Esophagus squamous epithelium (tissue), 5 donors: ENCODE data around the gene LIN28B. TPM values are rescaled to one million over a fixed set of nuclear protein-coding genes. Genes with fewer than 3 reads are reported as not detected.

Source experiments
- DNase-seq: peaks from one replicate; lab custom pipeline; 2025; lab: John Stamatoyannopoulos, UW
- H3K27ac ChIP-seq, 4 donors: fragments of 200-600 bp; sonication (generic); one replicate each; pipeline ENCODE4 v1.5.1; 2016 to 2019; ENCODE audit warnings: mild to moderate bottlenecking in 1 of 4
- H3K27me3 ChIP-seq, 4 donors: fragments of 200-600 bp; sonication (generic); 1 replicate in 3 of 4; 2 replicates in 1 of 4; pipeline versions ENCODE4 v1.5.1 to v1.6.0; 2017 to 2021; ENCODE audit warnings: antibody characterized with exemption in 1 of 4
- H3K36me3 ChIP-seq, 3 donors: fragments of 200-600 bp; sonication (generic); one replicate each; pipeline ENCODE4 v1.5.1; 2016 to 2019
- H3K4me1 ChIP-seq, 3 donors: fragments of 200-600 bp; sonication (generic); one replicate each; pipeline ENCODE4 v1.5.1; 2017 to 2019
- H3K4me3 ChIP-seq, 4 donors: fragments of 200-600 bp; sonication (generic); 1 replicate in 3 of 4; 2 replicates in 1 of 4; pipeline ENCODE4 v1.5.1; 2016 to 2019; ENCODE audit warnings: mild to moderate bottlenecking in 2 of 4, moderate library complexity in 1 of 4
- H3K9me3 ChIP-seq, 3 donors: fragments of 200-600 bp; sonication (generic); one replicate each; pipeline ENCODE4 v1.5.1; 2016 to 2019
- POLR2A ChIP-seq, 4 donors: fragments of 450-650 bp; IDR thresholded peaks; one replicate each; pipeline ENCODE4 v1.6.1; 2017; ENCODE audit warnings: antibody characterized with exemption in 4 of 4, mild to moderate bottlenecking in 4 of 4, moderate library complexity in 3 of 4
- WGBS, 2 donors: methylation state at CpG; one replicate each; pipeline ENCODE4 v1.1.5; 2018; 5-methylcytosine and 5-hydroxymethylcytosine counted together
- intact Hi-C: fragments of 100-400 bp; cut with DNase I; formaldehyde crosslinking; loops from one replicate; pipeline ENCODE4 v1.15.0; 2022
- total RNA-seq, 4 donors: library from RNA; depleted of rRNA; stranded (reverse); fragments of >200 nt; gene quantifications; one replicate each; pipeline ENCODE4 v1.1.0, GENCODE V29; 2016
- TF ChIP-seq, protein P1 (sequence below), 6 experiments: fragments of 450-650 bp in 4 of 6; fragments of 200-600 bp in 2 of 6; sonication (generic) in 2 of 6; IDR thresholded peaks; one replicate each; pipeline ENCODE4 v1.5.1; 2016 to 2019; ENCODE audit warnings: antibody characterized with exemption in 6 of 6, mild to moderate bottlenecking in 4 of 6, moderate library complexity in 4 of 6
- donor health status: DM: yes; HTN: yes; CAD: no.

LIN28B gene
- total RNA-seq, 4 donors from 2014 or later = not detected

GRCh38 chr6:105015482-105015881 is 58.6 kb downstream of the LIN28B start:
- DNase-seq = no peak
- 56 to 62% methylated on average over 2 of the region's 2 CpGs for WGBS, 2 donors
- Histone ChIP-seq H3K4me3 (no peak overlapping the region), H3K9me3 (no peaks in the 10 kb centered on the region), H3K27ac (no peak overlapping the region), H3K36me3 (no peaks in the 10 kb centered on the region), H3K4me1 (no peaks in the 10 kb centered on the region), H3K27me3 (no peaks in the 10 kb centered on the region)
- no peak for TF ChIP-seq POLR2A (IDR thresholded peaks at IDR 0.05)
- TF ChIP-seq, protein P1, sequence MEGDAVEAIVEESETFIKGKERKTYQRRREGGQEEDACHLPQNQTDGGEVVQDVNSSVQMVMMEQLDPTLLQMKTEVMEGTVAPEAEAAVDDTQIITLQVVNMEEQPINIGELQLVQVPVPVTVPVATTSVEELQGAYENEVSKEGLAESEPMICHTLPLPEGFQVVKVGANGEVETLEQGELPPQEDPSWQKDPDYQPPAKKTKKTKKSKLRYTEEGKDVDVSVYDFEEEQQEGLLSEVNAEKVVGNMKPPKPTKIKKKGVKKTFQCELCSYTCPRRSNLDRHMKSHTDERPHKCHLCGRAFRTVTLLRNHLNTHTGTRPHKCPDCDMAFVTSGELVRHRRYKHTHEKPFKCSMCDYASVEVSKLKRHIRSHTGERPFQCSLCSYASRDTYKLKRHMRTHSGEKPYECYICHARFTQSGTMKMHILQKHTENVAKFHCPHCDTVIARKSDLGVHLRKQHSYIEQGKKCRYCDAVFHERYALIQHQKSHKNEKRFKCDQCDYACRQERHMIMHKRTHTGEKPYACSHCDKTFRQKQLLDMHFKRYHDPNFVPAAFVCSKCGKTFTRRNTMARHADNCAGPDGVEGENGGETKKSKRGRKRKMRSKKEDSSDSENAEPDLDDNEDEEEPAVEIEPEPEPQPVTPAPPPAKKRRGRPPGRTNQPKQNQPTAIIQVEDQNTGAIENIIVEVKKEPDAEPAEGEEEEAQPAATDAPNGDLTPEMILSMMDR (IDR thresholded peaks at IDR 0.05) = no peak
- intact Hi-C loops = no loop called here

GRCh38 chr6:105019285-105019684 is 62.4 kb downstream of the LIN28B start:
- intact Hi-C loops = no loop called here
- no peak for DNase-seq
- Histone ChIP-seq H3K27ac (no peak overlapping the region), H3K4me3 (no peak overlapping the region), H3K9me3 (no peaks in the 10 kb centered on the region), H3K27me3 (no peaks in the 10 kb centered on the region), H3K4me1 (no peaks in the 10 kb centered on the region), H3K36me3 (no peaks in the 10 kb centered on the region)
- no peak for TF ChIP-seq POLR2A (IDR thresholded peaks at IDR 0.05)
- TF ChIP-seq, protein P1 (IDR thresholded peaks at IDR 0.05) = no peak
- WGBS, 2 donors = 70 to 72% methylated on average over 2 of the region's 2 CpGs

GRCh38 chr6:105021399-105021798 is 64.5 kb downstream of the LIN28B start:
- no peak for DNase-seq
- no peaks in the 10 kb centered on the region for H3K36me3 ChIP-seq
- H3K9me3 ChIP-seq = no peaks in the 10 kb centered on the region
- H3K4me1 ChIP-seq = no peaks in the 10 kb centered on the region
- WGBS, 2 donors = 58% methylated on average over 3 of the region's 3 CpGs
- TF ChIP-seq, protein P1 (IDR thresholded peaks at IDR 0.05) = no peak
- no peak for TF ChIP-seq POLR2A (IDR thresholded peaks at IDR 0.05)
- H3K4me3 ChIP-seq = no peak overlapping the region
- intact Hi-C loops = no loop called here
- no peak overlapping the region for H3K27ac ChIP-seq
- no peaks in the 10 kb centered on the region for H3K27me3 ChIP-seq

DNA sequence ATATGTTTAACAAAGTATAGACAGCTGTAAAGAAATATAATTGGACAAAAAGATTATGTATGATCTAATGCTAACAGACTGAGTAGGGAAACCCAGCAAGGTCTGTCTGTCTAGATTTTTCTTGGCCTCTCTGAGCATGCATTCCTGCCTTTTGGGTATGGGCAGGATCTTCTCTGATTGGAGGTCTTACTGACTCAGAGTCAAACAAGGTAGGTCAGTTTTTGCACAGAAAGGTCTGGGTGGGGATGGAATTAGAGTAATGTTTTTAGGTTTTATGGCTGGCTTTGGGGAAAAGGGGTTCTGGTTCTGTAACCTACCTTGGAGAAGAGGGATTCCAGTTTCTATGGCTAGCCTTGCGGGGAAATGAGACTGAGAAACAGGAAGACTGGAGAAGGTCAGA is 65.5 kb downstream of the LIN28B start:
- no peak overlapping the region for H3K4me3 ChIP-seq
- H3K27ac ChIP-seq = no peak overlapping the region
- no peaks in the 10 kb centered on the region for H3K4me1 ChIP-seq
- 100% methylated on average over 1 of the region's 1 CpG for WGBS, 2 donors
- intact Hi-C loops = no loop called here
- TF ChIP-seq, protein P1 (IDR thresholded peaks at IDR 0.05) = no peak
- no peak for TF ChIP-seq POLR2A (IDR thresholded peaks at IDR 0.05)
- H3K9me3 ChIP-seq = no peaks in the 10 kb centered on the region
- no peaks in the 10 kb centered on the region for H3K36me3 ChIP-seq
- no peaks in the 10 kb centered on the region for H3K27me3 ChIP-seq
- DNase-seq = no peak

- H3K36me3 ChIP-seq = no peaks in the 10 kb centered on the region
- no peaks in the 10 kb centered on the region for H3K4me1 ChIP-seq
- no peak overlapping the region for H3K27ac ChIP-seq
- 23 to 30% methylated on average over 3 of the region's 3 CpGs for WGBS, 2 donors
- intact Hi-C loops = no loop called here
- no peak overlapping the region for H3K4me3 ChIP-seq
- TF ChIP-seq, protein P1 (IDR thresholded peaks at IDR 0.05) = no peak
- no peak for TF ChIP-seq POLR2A (IDR thresholded peaks at IDR 0.05)
- no peak for DNase-seq
- H3K9me3 ChIP-seq = no peaks in the 10 kb centered on the region
- no peaks in the 10 kb centered on the region for H3K27me3 ChIP-seq
Measured at GRCh38 chr6:105024803-105025202, 67.9 kb downstream of the LIN28B start.
